HG02610 (cell line): ENCODE results near the gene TPGS2.
"Not testable (repeated sequence)": the region's sequence is repeated elsewhere in the genome, so short reads cannot be mapped to it uniquely, and the experiment has no call there.

Source experiments
- ATAC-seq: cut with Tn5 transposase; IDR thresholded peaks from one replicate; pipeline ENCODE4 v1.9.1; 2021; ENCODE audit warnings: mild to moderate bottlenecking, moderate library complexity; ENCODE audit not compliant: unreplicated experiment

TPGS2 gene, protein sequence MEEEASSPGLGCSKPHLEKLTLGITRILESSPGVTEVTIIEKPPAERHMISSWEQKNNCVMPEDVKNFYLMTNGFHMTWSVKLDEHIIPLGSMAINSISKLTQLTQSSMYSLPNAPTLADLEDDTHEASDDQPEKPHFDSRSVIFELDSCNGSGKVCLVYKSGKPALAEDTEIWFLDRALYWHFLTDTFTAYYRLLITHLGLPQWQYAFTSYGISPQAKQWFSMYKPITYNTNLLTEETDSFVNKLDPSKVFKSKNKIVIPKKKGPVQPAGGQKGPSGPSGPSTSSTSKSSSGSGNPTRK

GRCh38 chr18:36828630-36829361, at the start of gene TPGS2, which contains the start of gene KIAA1328:
Gene TPGS2, minus strand, starts transcription at chr18:36829002. Its CDS starts 235 bp downstream, at chr18:36828767.
Gene KIAA1328, plus strand, starts transcription at chr18:36829127. Its CDS starts 12 bp downstream, at chr18:36829139.
- ATAC-seq, result peak; percentile 94

DNA sequence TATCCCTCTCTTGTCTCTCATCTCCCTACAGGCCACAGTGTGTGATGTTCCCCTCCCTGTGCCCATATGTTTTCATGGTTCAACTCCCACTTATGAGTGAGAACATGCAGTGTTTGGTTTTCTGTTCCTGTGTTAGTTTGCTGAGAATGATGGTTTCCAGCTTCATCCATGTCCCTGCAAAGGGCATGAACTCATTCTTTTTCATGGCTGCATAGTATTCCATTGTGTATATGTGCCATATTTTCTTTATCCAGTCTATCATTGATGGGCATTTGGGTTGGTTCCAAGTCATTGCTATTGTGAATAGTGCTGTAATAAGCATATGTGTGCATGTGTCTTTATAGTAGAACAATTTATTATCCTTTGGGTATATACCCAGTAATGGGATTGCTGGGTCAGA, 45.0 kb upstream of the TPGS2 start:
- not testable (repeated sequence) for ATAC-seq

DNA sequence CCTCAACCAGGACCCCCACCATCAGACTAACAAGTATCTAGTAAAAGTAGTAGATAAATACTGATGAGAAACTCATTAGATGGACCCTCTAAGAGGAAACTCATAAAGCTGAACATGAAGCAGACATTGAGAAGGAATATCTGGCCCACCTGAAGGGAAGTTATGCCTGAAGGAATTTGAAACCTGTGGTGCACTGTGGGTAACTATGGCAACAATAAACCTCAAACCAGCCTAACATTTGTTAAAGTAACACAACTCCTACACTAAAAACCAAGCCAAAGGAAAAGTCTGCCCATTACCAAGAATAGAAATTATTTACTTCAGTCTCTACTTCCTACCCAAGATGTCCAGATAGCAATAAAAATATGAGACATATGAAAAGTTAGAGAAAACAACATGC, 43.5 kb upstream of the TPGS2 start:
- ATAC-seq, result no peak

GRCh38 chr18:36871801-36872200, 43.0 kb upstream of the TPGS2 start:
- no peak for ATAC-seq

DNA sequence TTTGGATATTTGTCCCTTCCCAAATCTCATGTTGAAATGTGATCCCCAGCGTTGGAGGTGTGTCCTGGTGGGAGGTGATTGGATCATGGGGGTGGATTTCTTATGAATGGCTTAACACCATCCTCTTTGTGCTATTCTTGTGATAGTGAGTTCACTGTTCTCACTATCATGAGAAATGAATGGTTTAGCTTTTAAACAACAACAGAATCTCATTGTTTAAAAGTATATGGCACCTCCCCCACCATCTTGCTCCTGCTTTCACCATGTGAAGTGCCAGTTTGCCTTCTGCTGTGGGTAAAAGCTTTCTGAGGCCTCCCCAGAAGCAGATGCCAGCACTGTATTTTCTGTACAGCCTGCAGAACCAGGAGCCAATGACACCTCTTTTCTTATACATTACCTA, 38.3 kb upstream of the TPGS2 start:
- ATAC-seq, result no peak

DNA sequence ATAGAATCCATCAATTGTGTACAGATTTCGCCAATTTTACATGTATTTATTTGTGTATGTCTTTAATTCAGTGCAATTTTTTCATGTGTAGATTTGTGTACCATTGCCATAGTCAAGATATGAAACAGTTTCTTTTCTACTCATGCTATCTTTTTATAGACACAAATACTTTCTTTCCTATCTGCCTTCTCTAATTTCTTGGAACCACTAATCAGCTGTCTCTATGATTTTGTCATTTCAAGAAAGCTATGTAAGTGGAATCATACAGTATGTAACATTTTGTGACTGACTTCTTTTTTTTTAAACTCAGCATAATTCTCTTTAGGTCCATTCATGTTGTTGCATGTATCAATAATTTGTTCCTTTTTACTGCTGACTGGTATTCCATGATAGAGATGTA, 33.4 kb upstream of the TPGS2 start:
- no peak for ATAC-seq

DNA sequence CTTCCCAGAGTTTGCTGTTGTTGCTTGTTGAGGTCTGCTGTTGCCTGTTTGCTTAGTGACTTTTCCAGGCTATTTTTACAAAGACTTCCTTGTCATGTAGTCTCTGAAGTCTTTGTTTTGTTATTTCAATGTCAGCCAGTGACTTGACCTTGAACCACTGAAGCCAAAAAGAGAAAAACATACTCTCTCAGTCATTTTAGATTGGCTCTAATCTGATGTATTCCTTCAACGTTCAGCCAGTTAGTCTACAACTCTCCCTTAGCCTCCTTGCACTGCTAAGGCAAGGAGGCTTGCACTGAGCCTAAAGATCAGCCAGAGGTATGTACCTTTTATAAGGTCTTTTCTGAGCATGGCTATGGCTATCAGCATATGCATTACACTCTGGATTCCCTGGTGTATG, 28.0 kb upstream of the TPGS2 start:
- no peak for ATAC-seq

GRCh38 chr18:36851202-36851590, 22.4 kb upstream of the TPGS2 start:
- no peak for ATAC-seq

- peak; percentile 43 for ATAC-seq
These were observed 21.9 kb upstream of the TPGS2 start for GRCh38 chr18:36850527-36851201.

DNA sequence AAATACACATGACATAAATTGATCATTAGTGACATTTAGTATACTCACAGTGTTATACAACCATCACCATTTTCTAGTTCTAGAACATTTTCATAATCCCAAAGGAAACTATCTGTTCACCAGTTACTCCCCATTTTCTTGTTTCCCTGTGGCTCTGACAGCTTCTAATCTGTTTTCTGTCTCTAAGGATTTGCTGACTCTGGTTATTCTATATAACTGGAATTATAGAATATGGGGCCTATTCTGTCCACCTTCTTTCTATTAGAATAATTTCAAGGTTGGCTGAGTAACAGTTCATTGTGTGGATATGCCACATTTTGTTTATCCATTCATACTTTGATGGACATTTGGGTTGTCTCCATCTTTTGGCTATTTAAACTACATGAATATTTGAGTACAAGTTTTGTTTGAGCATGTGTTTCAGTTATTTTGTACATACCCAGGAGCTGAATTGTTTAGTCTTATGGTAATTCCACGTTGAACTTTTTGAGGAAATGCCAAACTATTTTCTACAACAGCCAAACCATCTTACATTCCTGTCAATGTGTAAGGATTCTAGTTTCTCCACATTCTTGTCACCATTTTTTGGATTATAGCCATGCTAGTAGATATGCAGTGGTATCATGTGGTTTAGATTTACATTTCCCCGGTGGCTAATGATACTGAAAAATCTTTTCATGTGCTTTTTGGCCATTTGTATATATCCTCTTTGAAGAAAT, 20.6 kb upstream of the TPGS2 start:
- no peak for ATAC-seq

DNA sequence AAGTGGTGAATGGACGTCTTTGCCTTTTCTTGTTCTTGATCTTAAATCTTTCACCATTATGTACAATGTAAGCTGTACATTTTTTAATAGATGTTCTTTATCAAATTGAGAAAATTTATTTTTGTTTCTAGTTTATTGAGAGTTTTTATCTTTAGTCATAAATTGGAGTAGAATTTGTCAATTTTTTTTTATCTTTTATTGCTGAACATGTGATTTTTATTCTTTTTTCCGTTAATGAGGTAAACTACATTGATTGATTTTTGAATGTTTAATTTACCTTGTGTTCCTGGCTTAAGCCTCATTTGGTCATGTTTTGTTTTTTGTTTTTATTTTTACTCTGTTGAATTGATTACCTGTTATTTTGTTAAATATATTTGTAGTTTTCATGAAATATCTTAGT, 19.8 kb upstream of the TPGS2 start:
- ATAC-seq, result no peak

GRCh38 chr18:36843784-36844183, 15.0 kb upstream of the TPGS2 start:
- no peak for ATAC-seq

- ATAC-seq, result no peak
These were observed 14.4 kb upstream of the TPGS2 start for GRCh38 chr18:36843199-36843598.

- ATAC-seq, result no peak
These were observed 11.0 kb upstream of the TPGS2 start for GRCh38 chr18:36839835-36840234.

DNA sequence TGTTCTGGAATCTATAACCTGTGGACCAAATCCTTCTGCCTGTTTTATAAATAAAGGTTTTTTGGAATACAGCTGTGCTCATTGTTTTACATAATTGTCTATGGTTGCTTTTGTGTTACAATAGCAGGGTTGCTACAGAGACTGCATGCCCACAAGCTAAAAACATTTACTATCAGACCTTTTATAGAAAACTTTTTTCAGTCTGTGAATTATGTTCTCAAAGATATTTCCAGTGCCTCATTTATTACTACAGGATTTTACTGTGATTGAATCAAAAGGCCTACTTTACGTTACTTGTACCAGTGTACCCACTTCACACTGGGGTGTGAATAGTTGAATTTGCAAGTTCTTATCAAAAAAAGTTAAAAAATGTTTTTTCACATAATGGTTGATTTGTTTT, 7.1 kb upstream of the TPGS2 start:
- no peak for ATAC-seq

DNA sequence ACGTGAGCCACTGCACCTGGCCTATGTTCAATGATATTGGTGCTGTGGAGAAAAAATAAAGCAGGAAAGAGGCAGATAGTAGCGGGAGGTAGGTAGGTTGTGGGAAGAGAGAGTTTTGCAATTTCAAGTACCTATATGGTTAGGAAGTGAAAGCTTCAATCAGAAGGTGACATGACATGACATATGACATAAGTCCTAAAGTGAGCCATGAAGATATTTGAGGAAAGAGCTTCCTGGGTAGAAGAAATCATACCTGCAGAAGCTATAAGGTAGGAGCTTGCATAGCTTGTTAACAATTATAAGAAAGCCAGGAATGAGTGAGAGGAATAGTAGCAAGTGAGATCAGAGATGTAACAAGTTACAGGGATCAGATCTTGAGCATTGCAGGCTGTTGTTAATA, 4.3 kb upstream of the TPGS2 start:
- no peak for ATAC-seq

DNA sequence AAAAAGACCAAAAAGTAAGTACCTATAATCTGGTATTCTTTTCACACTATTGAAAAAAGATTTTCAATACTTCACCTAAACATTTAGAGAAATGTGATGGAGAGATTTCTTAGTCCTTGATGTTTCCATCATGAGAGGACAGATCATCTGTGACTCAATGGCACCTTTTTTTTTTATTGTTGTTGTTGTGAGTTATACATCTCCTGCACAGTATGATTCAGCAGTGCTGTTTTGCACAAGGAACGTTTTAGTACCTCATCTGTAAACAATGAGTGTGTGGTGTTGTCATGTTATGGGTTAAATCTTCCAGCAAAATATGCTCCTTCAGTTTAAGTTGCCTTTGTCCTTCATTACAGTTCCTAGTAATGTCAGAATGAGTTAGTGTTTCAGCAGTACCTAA, 2.3 kb upstream of the TPGS2 start:
- ATAC-seq, result no peak

DNA sequence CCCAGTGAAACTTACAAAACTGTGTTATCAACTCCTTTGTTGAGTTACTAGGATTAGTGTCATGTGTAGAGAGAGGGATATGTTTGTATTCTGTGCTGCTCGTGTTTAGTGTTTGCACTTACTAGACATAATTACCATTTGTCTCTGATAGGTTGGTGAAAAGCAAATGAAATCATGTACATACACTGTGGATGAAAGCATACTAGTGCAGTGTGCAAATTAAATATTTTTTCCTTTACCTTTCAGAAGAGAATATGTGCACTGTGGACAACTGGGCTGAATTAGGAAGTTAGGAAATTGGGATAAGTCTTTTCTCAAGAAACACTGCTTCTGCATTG, 1.3 kb upstream of the TPGS2 start:
- ATAC-seq, result no peak

DNA sequence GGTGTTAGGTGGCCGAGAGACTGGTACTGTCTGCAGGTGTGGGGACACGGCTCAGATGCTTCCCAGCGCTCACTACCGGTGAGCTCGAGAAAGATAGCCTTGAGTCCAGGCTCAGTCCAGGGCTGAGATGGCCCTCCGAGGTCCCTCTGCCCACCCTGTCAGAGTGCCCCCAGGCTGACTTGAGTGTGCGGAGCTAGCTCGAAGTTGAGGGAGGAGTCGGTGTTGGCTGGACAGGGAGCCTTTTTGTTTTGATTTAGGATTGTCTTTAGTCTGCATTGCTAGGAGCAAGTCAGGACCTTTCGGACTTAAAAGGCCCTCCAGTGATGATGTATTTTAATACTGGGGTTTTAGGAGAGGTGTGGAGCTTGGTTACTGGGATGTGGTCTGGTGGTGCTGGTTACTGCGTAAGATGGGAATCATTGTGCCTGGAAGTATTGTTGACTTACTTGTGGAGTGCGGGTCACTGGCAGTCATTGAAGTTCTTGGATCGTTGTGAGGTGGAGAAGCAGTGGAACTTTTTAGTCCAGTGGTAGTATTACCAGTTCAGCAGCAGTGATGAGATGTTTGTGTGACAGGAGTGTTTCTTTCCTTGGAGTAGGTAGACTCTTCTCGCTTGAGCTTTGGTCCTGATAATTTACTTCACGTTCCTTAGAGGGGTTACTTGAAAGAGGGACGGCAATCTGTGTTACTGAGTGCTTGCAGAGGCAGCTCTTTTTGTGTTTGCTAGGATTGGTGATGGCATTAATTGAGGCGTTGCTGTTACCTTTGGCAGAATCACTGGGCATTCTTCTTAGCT, 758 bp upstream of the TPGS2 start:
- no peak for ATAC-seq

DNA sequence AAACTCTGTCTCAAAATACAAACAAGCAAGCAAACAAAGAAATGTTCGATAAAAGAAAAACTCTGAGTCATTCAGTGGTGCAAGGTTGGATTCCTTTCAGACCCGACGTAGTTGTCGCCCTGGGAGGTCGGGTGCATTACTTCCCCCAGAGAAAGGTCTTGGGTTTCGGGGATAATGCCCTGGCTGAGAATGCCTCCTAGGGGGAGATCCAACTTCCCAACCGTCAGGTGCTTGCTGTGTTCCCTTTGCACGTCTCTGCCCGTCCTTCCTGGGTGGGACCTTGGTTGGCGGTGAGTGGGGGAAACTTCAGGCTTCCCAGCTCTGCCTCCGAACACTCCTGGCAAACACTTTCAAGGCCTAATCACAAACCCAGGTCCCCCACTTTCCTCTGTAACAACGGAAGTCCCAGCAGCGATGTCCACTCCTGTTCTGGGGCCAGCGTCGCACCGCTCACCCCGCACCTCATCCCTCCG, 609 bp downstream of the TPGS2 start:
- no peak for ATAC-seq
